Breast epithelium (tissue), 4 donors: ENCODE measurements around the gene DNAH8. TPM values are rescaled to one million over a fixed set of nuclear protein-coding genes. Genes with fewer than 3 reads are reported as not detected.

ENCODE experiments used
- DNase-seq, 2 donors: peaks; one replicate each; pipeline ENCODE4 v3.0.0-alpha.2; 2019; ENCODE audit warnings: low spot score in 2 of 2
- H3K27ac ChIP-seq, 2 donors: fragments of 200-600 bp; sonication (generic) in 1 of 2; one replicate each; pipeline ENCODE4 v1.5.1; 2016 to 2019; ENCODE audit warnings: mild to moderate bottlenecking in 1 of 2
- H3K27me3 ChIP-seq, 2 donors: fragments of 200-600 bp; sonication (generic) in 1 of 2; one replicate each; pipeline versions ENCODE4 v1.5.1 to v1.6.0; 2017 to 2019; ENCODE audit warnings: control low read depth in 1 of 2, mild to moderate bottlenecking in 1 of 2
- H3K36me3 ChIP-seq: fragments of 200-600 bp; one replicate; pipeline ENCODE4 v1.5.1; 2019
- H3K4me1 ChIP-seq, 2 donors: fragments of 200-600 bp; sonication (generic); one replicate each; pipeline ENCODE4 v1.5.1; 2016 to 2019; ENCODE audit warnings: control low read depth in 1 of 2
- H3K4me3 ChIP-seq, 3 donors: fragments of 200-600 bp; sonication (generic); 1 replicate in 2 of 3; 2 replicates in 1 of 3; pipeline ENCODE4 v1.5.1; 2016 to 2019; ENCODE audit warnings: mild to moderate bottlenecking in 3 of 3, moderate library complexity in 2 of 3
- H3K9me3 ChIP-seq, 2 donors: fragments of 200-600 bp; sonication (generic) in 1 of 2; one replicate each; pipeline ENCODE4 v1.5.1; 2016 to 2019; ENCODE audit warnings: control low read depth in 1 of 2
- CTCF ChIP-seq, 3 donors: fragments of 450-650 bp; IDR thresholded peaks; one replicate each; pipeline ENCODE4 v1.5.1; 2016 to 2017; ENCODE audit warnings: antibody characterized with exemption in 3 of 3, mild to moderate bottlenecking in 3 of 3, moderate library complexity in 3 of 3
- POLR2A ChIP-seq: fragments of 450-650 bp; IDR thresholded peaks from one replicate; pipeline ENCODE4 v1.6.1; 2016; ENCODE audit warnings: antibody characterized with exemption, mild to moderate bottlenecking, moderate library complexity
- POLR2AphosphoS5 ChIP-seq, 3 donors: sonication (generic); formaldehyde crosslinking; IDR thresholded peaks; one replicate each; pipeline ENCODE4 v1.6.1; 2017; ENCODE audit warnings: antibody characterized with exemption in 3 of 3
- intact Hi-C: fragments of 100-400 bp; cut with DNase I; formaldehyde crosslinking; loops from one replicate; pipeline ENCODE4 v1.15.1; 2023; ENCODE audit warnings: low total_unique reads
- total RNA-seq, 3 donors: library from RNA; depleted of rRNA; stranded (reverse); fragments of >200 nt; gene quantifications; one replicate each; pipeline ENCODE4 v1.1.0, GENCODE V29; 2016

DNAH8 gene
- total RNA-seq, 3 donors from 2014 or later = under 0.01 TPM; not detected in 1

GRCh38 chr6:38944655-38945279 lies 229.7 kb downstream of the DNAH8 start:
- Histone ChIP-seq H3K9me3 (no peaks in the 10 kb centered on the region), H3K36me3 (no peaks in the 10 kb centered on the region), H3K27me3 (no peaks in the 10 kb centered on the region), H3K27ac (no peak overlapping the region), H3K4me3 (no peak overlapping the region), H3K4me1 (no peaks in the 10 kb centered on the region)
- DNase-seq = no peak
- intact Hi-C loops = no loop called here
- no peak for TF ChIP-seq POLR2A
- TF ChIP-seq POLR2AphosphoS5 (IDR thresholded peaks at IDR 0.05) = no peak
- no peak for TF ChIP-seq CTCF (IDR thresholded peaks at IDR 0.05)

- Histone ChIP-seq H3K27ac (no peak overlapping the region), H3K4me3 (no peak overlapping the region), H3K27me3 (no peaks in the 10 kb centered on the region), H3K4me1 (no peaks in the 10 kb centered on the region), H3K9me3 (no peaks in the 10 kb centered on the region), H3K36me3 (no peaks in the 10 kb centered on the region)
- peak in 1 of 2 donors; percentile 22 for DNase-seq
- TF ChIP-seq CTCF (IDR thresholded peaks at IDR 0.05) = no peak
- TF ChIP-seq POLR2A = no peak
- TF ChIP-seq POLR2AphosphoS5 (IDR thresholded peaks at IDR 0.05) = no peak
- intact Hi-C loops = no loop called here
Observed at GRCh38 chr6:38955861-38956260, 240.8 kb downstream of the DNAH8 start.

GRCh38 chr6:38957426-38957825 lies 242.3 kb downstream of the DNAH8 start:
- no peaks in the 10 kb centered on the region for H3K4me1 ChIP-seq
- no peaks in the 10 kb centered on the region for H3K36me3 ChIP-seq
- TF ChIP-seq POLR2AphosphoS5 (IDR thresholded peaks at IDR 0.05) (no peak), CTCF (IDR thresholded peaks at IDR 0.05) (no peak), POLR2A (no peak)
- no peak overlapping the region for H3K27ac ChIP-seq
- intact Hi-C loops = no loop called here
- H3K9me3 ChIP-seq = no peaks in the 10 kb centered on the region
- no peak overlapping the region for H3K4me3 ChIP-seq
- no peaks in the 10 kb centered on the region for H3K27me3 ChIP-seq
- no peak for DNase-seq

- Histone ChIP-seq H3K4me3 (no peak overlapping the region), H3K36me3 (no peaks in the 10 kb centered on the region), H3K27ac (no peak overlapping the region), H3K4me1 (no peaks in the 10 kb centered on the region), H3K27me3 (no peaks in the 10 kb centered on the region), H3K9me3 (no peaks in the 10 kb centered on the region)
- TF ChIP-seq CTCF (IDR thresholded peaks at IDR 0.05) (no peak), POLR2A (no peak), POLR2AphosphoS5 (IDR thresholded peaks at IDR 0.05) (no peak)
- intact Hi-C loops = no loop called here
- no peak for DNase-seq
Observed at GRCh38 chr6:38959138-38959537, 244.0 kb downstream of the DNAH8 start.

- Histone ChIP-seq H3K27me3 (no peaks in the 10 kb centered on the region), H3K9me3 (no peaks in the 10 kb centered on the region), H3K4me3 (no peak overlapping the region), H3K4me1 (no peaks in the 10 kb centered on the region), H3K36me3 (no peaks in the 10 kb centered on the region), H3K27ac (no peak overlapping the region)
- intact Hi-C loops = no loop called here
- TF ChIP-seq CTCF (IDR thresholded peaks at IDR 0.05) (no peak), POLR2AphosphoS5 (IDR thresholded peaks at IDR 0.05) (no peak)
- no peak for DNase-seq
Observed at GRCh38 chr6:38968702-38969149, 253.6 kb downstream of the DNAH8 start.
